HEK293 (cell line): ENCODE results near the gene ADGB.

Experiments
- CTCF ChIA-PET: fragments of 350-600 bp; formaldehyde crosslinking; extraction: SDS; loops from one replicate; lab custom pipeline; 2021; ENCODE audit warnings: antibody characterized with exemption; lab: Yijun Ruan, JAX
- POLR2A ChIA-PET: fragments of 300-600 bp; formaldehyde crosslinking; extraction: SDS; loops from one replicate; lab custom pipeline; 2020; ENCODE audit warnings: antibody characterized with exemption, inconsistent platforms; lab: Yijun Ruan, JAX
- H3K27ac ChIP-seq: fragments of 200-500 bp; sonication (Bioruptor generic); 2 replicates; pipeline ENCODE4 v1.5.1; 2014; ENCODE audit warnings: low read depth, low read length, control low read depth, inconsistent platforms; ENCODE audit errors: extremely low read depth
- H3K36me3 ChIP-seq, 2 experiments: fragments of 200-500 bp in 1 of 2; sonication (Bioruptor generic) in 1 of 2; 1 replicate in 1 of 2; 2 replicates in 1 of 2; pipeline ENCODE4 v1.5.1; 2014 to 2017; ENCODE audit warnings: inconsistent platforms in 2 of 2, low read length in 2 of 2; ENCODE audit not compliant: control insufficient read depth in 2 of 2, insufficient read depth in 1 of 2
- H3K4me1 ChIP-seq: fragments of 200-500 bp; sonication (Bioruptor generic); 2 replicates; pipeline ENCODE4 v1.5.1; 2014; ENCODE audit warnings: mild to moderate bottlenecking, low read length, inconsistent platforms; ENCODE audit not compliant: control insufficient read depth, insufficient read depth
- H3K4me3 ChIP-seq: 2 replicates; pipeline ENCODE4 v1.5.1; 2011; ENCODE audit warnings: low read depth, mild to moderate bottlenecking, control low read depth, low read length, moderate library complexity
- H3K9me3 ChIP-seq: fragments of 200-500 bp; sonication (Bioruptor generic); 2 replicates; pipeline ENCODE4 v1.5.1; 2014; ENCODE audit warnings: low read depth, low read length, inconsistent platforms; ENCODE audit not compliant: control insufficient read depth, insufficient read depth
- EGR2 ChIP-seq: fragments of 450-650 bp; formaldehyde crosslinking; IDR thresholded peaks from 2 replicates; pipeline ENCODE4 v1.5.1; 2016; ENCODE audit warnings: low read depth, missing biosample characterization, missing genetic modification characterization
- KLF9 ChIP-seq: fragments of 450-650 bp; formaldehyde crosslinking; IDR thresholded peaks from 2 replicates; pipeline ENCODE4 v1.5.1; 2016; ENCODE audit warnings: missing biosample characterization, missing genetic modification characterization, low read depth
- SP2 ChIP-seq: fragments of 450-650 bp; formaldehyde crosslinking; IDR thresholded peaks from 2 replicates; pipeline ENCODE4 v1.5.1; 2016; ENCODE audit warnings: missing biosample characterization, missing genetic modification characterization
- SP3 ChIP-seq: fragments of 450-650 bp; formaldehyde crosslinking; IDR thresholded peaks from 2 replicates; pipeline ENCODE4 v1.5.1; 2016; ENCODE audit warnings: missing biosample characterization, missing genetic modification characterization
- TRIM28 ChIP-seq: IDR thresholded peaks from 2 replicates; pipeline ENCODE4 v1.6.1; 2011; ENCODE audit warnings: low read length, control low read depth, borderline replicate concordance
- ZBTB17 ChIP-seq: fragments of 450-650 bp; formaldehyde crosslinking; IDR thresholded peaks from 2 replicates; pipeline ENCODE4 v1.5.1; 2016; ENCODE audit warnings: missing biosample characterization, missing genetic modification characterization
- ZBTB8A ChIP-seq: fragments of 450-650 bp; formaldehyde crosslinking; IDR thresholded peaks from 2 replicates; pipeline ENCODE4 v1.5.1; 2016; ENCODE audit warnings: missing biosample characterization, missing genetic modification characterization
- ZEB2 ChIP-seq: fragments of 450-650 bp; formaldehyde crosslinking; IDR thresholded peaks from 2 replicates; pipeline ENCODE4 v1.5.1; 2016; ENCODE audit warnings: missing biosample characterization, missing genetic modification characterization
- ZFHX2 ChIP-seq: fragments of 450-650 bp; formaldehyde crosslinking; conservative IDR thresholded peaks from 2 replicates; pipeline ENCODE4 v1.5.1; 2016; ENCODE audit warnings: missing biosample characterization, missing genetic modification characterization
- ZNF19 ChIP-seq: fragments of 450-650 bp; formaldehyde crosslinking; IDR thresholded peaks from 2 replicates; pipeline ENCODE4; 2016; ENCODE audit warnings: missing biosample characterization, missing genetic modification characterization, low read depth
- ZNF335 ChIP-seq: fragments of 450-650 bp; formaldehyde crosslinking; conservative IDR thresholded peaks from 2 replicates; pipeline ENCODE4 v1.5.1; 2016; ENCODE audit warnings: missing biosample characterization, missing genetic modification characterization
- ZNF350 ChIP-seq: fragments of 450-650 bp; formaldehyde crosslinking; IDR thresholded peaks from 2 replicates; pipeline ENCODE4 v1.5.0; 2017; ENCODE audit warnings: missing biosample characterization, mild to moderate bottlenecking, missing genetic modification characterization
- ZNF366 ChIP-seq: fragments of 450-650 bp; formaldehyde crosslinking; conservative IDR thresholded peaks from 2 replicates; pipeline ENCODE4 v1.5.1; 2016; ENCODE audit warnings: missing biosample characterization, missing genetic modification characterization
- ZNF391 ChIP-seq: fragments of 450-650 bp; formaldehyde crosslinking; IDR thresholded peaks from 2 replicates; pipeline ENCODE4 v1.5.1; 2016; ENCODE audit warnings: low read depth, missing biosample characterization, missing genetic modification characterization, borderline replicate concordance
- ZNF423 ChIP-seq: fragments of 450-650 bp; formaldehyde crosslinking; IDR thresholded peaks from 2 replicates; pipeline ENCODE4 v1.5.1; 2016; ENCODE audit warnings: missing biosample characterization, missing genetic modification characterization
- ZNF501 ChIP-seq: fragments of 450-650 bp; formaldehyde crosslinking; IDR thresholded peaks from 2 replicates; pipeline ENCODE4 v1.5.1; 2016; ENCODE audit warnings: missing biosample characterization, missing genetic modification characterization
- ZNF510 ChIP-seq: fragments of 450-650 bp; formaldehyde crosslinking; IDR thresholded peaks from 2 replicates; pipeline ENCODE4 v1.5.1; 2018; ENCODE audit warnings: mild to moderate bottlenecking, missing genetic modification characterization, missing biosample characterization; ENCODE audit not compliant: insufficient replicate concordance
- ZNF544 ChIP-seq: fragments of 450-650 bp; formaldehyde crosslinking; IDR thresholded peaks from 2 replicates; pipeline ENCODE4 v1.5.0; 2017; ENCODE audit warnings: missing biosample characterization, missing genetic modification characterization
- ZNF555 ChIP-seq: fragments of 450-650 bp; formaldehyde crosslinking; conservative IDR thresholded peaks from 2 replicates; pipeline ENCODE4 v1.5.1; 2017; ENCODE audit warnings: missing biosample characterization, mild to moderate bottlenecking, missing genetic modification characterization, inconsistent platforms
- ZNF621 ChIP-seq: fragments of 450-650 bp; formaldehyde crosslinking; IDR thresholded peaks from 2 replicates; pipeline ENCODE4 v1.5.1; 2017; ENCODE audit warnings: missing biosample characterization, missing genetic modification characterization
- ZNF768 ChIP-seq: fragments of 450-650 bp; formaldehyde crosslinking; IDR thresholded peaks from 2 replicates; pipeline ENCODE4 v1.5.1; 2018; ENCODE audit warnings: missing biosample characterization, mild to moderate bottlenecking, missing genetic modification characterization
- ZSCAN23 ChIP-seq: fragments of 450-650 bp; formaldehyde crosslinking; IDR thresholded peaks from 2 replicates; pipeline ENCODE4 v1.5.1; 2016; ENCODE audit warnings: missing biosample characterization, missing genetic modification characterization
- TF ChIP-seq, protein P1 (sequence below): fragments of 450-650 bp; formaldehyde crosslinking; optimal IDR thresholded peaks from 2 replicates; pipeline ENCODE3; 2016; ENCODE audit warnings: missing biosample characterization, mild to moderate bottlenecking, missing genetic modification characterization
- TF ChIP-seq, protein P2 (sequence below): fragments of 450-650 bp; formaldehyde crosslinking; IDR thresholded peaks from 2 replicates; pipeline ENCODE4 v1.5.1; 2017; ENCODE audit warnings: missing biosample characterization, mild to moderate bottlenecking, missing genetic modification characterization, moderate library complexity

ADGB gene

DNA sequence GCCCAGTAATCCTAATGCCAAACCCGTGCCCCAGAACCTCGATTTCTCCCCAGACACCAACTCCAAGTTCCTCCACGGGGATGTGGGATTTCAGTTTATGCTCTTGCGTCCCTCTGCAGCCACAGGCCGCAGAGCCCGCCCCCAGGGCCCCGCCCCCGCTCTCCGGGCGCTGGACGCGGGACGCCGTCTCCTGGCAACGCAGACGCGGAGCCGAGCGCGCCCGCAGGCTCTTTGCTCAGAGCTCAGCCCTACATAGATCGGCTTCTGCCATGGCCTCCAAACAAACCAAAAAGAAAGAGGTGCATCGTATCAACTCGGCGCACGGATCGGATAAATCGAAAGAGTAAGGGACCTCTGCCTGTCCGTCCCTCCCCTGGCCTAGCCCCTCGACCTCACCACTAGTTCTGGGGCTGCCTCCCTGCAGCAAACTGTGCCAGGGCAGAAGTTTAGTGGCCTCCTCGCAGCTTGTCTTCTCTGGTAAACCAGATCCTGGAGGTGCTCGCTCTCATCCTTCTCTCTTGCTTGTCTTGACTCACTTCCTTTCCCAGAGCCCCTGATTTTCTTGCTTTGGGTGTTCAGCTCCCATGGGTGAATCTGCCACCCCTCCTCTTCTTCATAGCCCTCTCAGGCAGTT, at the start of gene ADGB:
TSS of gene ADGB (plus strand) at position 201 of the 634 bp plus-strand sequence. CDS start at position 270, 69 bp downstream.
- TF ChIP-seq, protein P1, sequence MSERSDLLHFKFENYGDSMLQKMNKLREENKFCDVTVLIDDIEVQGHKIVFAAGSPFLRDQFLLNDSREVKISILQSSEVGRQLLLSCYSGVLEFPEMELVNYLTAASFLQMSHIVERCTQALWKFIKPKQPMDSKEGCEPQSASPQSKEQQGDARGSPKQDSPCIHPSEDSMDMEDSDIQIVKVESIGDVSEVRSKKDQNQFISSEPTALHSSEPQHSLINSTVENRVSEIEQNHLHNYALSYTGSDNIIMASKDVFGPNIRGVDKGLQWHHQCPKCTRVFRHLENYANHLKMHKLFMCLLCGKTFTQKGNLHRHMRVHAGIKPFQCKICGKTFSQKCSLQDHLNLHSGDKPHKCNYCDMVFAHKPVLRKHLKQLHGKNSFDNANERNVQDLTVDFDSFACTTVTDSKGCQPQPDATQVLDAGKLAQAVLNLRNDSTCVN (tag by site-specific recombination) = peak; percentile 54
- TF ChIP-seq ZBTB17 (tag by site-specific recombination) = peak; percentile 85
- no peak for TF ChIP-seq ZNF391 (tag by site-specific recombination)
- TF ChIP-seq ZNF335 (tag by site-specific recombination) = peak; percentile 27; the same call in 1 of the 2 replicates
- TF ChIP-seq KLF9 (tag by site-specific recombination) = peak; percentile 40; the same call in 1 of the 2 replicates
- peak; percentile 34; the same call in 1 of the 2 replicates for TF ChIP-seq EGR2
- no peak for TF ChIP-seq ZNF621 (tag by site-specific recombination)
- TF ChIP-seq ZBTB8A (tag by site-specific recombination) = no peak
- TF ChIP-seq SP2 (tag by site-specific recombination) = peak; percentile 34
- TF ChIP-seq ZNF510 = no peak
- TF ChIP-seq ZFHX2 (tag by site-specific recombination) = peak; percentile 67
- no peak for TF ChIP-seq ZNF366 (tag by site-specific recombination)
- peak; percentile 45 for TF ChIP-seq SP3 (tag by site-specific recombination)
- TF ChIP-seq TRIM28 = 0 out of 2 replicates have a peak, but pooled peaks have one; percentile 28
- TF ChIP-seq ZNF423 (tag by site-specific recombination) = no peak
- TF ChIP-seq, protein P2, sequence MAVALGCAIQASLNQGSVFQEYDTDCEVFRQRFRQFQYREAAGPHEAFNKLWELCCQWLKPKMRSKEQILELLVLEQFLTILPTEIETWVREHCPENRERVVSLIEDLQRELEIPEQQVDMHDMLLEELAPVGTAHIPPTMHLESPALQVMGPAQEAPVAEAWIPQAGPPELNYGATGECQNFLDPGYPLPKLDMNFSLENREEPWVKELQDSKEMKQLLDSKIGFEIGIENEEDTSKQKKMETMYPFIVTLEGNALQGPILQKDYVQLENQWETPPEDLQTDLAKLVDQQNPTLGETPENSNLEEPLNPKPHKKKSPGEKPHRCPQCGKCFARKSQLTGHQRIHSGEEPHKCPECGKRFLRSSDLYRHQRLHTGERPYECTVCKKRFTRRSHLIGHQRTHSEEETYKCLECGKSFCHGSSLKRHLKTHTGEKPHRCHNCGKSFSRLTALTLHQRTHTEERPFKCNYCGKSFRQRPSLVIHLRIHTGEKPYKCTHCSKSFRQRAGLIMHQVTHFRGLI = peak; percentile 54; the same call in 1 of the 2 replicates
- TF ChIP-seq, all 188 proteins: peak for 10
- H3K36me3 ChIP-seq = no peaks in the 10 kb centered on the region
- CTCF ChIA-PET = no interaction called here
- no peak within 1 kb of the TSS for H3K27ac ChIP-seq
- H3K9me3 ChIP-seq = no peaks in the 10 kb centered on the region
- POLR2A ChIA-PET = interaction anchor here (0.5 to 0.6 kb wide), 2 partner anchors 52 to 54 kb away, joined by 5 to 8 read pairs; no protein-coding TSS in a partner anchor
- H3K4me3 ChIP-seq = peak within 1 kb of the TSS; percentile 39
- H3K4me1 ChIP-seq = no peaks in the 10 kb centered on the region

DNA sequence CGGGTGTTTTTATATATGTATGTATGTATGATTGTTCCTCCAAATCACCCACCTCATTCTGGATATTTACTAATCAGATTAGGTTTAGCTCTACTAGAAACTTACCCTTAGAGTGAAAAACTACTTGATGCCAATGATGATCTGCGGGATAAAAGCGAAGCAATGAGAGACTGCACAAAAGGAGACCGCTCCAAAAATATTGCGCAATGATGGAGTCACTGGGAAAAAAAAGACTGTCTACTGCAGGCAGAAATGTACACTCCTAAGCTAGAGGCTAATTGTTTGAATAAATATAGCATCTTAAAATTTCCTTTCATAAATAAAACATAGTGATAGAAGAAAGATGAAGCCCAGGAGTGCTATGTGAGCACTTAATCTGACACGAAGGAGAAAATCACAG, 47.9 kb upstream of the ADGB start:
- no peak overlapping the region for H3K4me3 ChIP-seq
- ChIA-PET POLR2A (no interaction called here), CTCF (interaction anchor here (1.0 kb wide), 1 partner anchor 622 kb away, joined by 3 read pairs; no protein-coding TSS in a partner anchor)
- H3K9me3 ChIP-seq = no peaks in the 10 kb centered on the region
- peaks cover 4% of the 10 kb centered on the region for H3K4me1 ChIP-seq
- H3K36me3 ChIP-seq = peaks cover 4 to 36% of the 10 kb centered on the region in 2 experiments; a peak in 2 of 3 replicates
- TF ChIP-seq ZNF555 (tag by site-specific recombination) (no peak), ZNF19 (no peak), ZNF501 (tag by site-specific recombination) (no peak), ZEB2 (tag by site-specific recombination) (no peak), ZNF544 (tag by site-specific recombination) (no peak), ZSCAN23 (no peak), ZNF768 (no peak), ZNF350 (no peak)
- H3K27ac ChIP-seq = no peak overlapping the region
